HG02943 (cell line): ENCODE measurements around the gene KLF13.

Experiments used
- ATAC-seq: cut with Tn5 transposase; IDR thresholded peaks from one replicate; pipeline ENCODE4 v1.9.1; 2021; ENCODE audit warnings: mild to moderate bottlenecking, low read depth, moderate library complexity; ENCODE audit not compliant: unreplicated experiment

The KLF13 gene

GRCh38 chr15:31330836-31331235, 4.2 kb downstream of the KLF13 start:
- no peak for ATAC-seq

DNA sequence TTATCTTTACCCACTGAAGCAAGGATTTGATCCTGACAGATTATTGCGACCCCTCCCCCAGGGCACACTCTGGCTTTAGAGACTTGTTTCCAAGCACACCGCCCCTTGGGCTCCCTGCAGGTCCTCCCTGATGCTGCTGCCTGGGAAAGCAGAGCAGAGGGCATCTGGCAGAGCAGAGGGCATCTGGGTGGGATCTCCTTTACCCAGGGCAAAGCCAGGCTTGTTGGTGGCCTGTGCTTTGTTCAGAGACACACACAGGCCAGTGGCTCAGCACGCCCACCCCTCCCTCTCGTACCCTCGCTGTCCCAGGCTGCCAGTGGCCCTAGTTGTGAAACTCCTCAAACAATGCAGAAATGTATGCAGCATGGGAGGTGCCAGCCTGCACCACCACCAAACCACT, 4.8 kb downstream of the KLF13 start:
- no peak for ATAC-seq

GRCh38 chr15:31332020-31332680, 5.5 kb downstream of the KLF13 start:
- no peak for ATAC-seq

- ATAC-seq, result no peak
Measured at GRCh38 chr15:31332681-31333071, 6.0 kb downstream of the KLF13 start.

GRCh38 chr15:31333119-31333518, 6.5 kb downstream of the KLF13 start:
- no peak for ATAC-seq

DNA sequence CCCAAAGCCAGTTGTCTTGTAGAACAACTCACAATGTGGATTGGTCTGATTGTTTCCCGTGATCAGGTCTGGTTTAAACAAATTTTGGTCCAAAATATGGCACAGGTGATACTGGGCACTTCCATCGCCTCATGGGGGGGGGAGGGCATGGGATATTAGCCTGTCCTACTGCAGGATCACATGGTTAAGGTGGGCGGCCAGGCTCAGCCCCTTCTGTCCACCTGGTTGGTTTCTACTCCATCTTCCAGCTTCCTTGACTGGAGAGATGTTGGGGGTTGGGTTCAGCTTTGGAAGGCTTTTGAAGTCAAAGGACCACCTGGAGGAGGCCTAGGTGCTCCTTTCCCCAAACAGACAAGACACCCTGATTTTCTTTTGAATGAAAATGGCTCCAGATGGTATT, 7.2 kb downstream of the KLF13 start:
- ATAC-seq, result no peak

- ATAC-seq, result no peak
Measured at GRCh38 chr15:31335989-31336592, 9.5 kb downstream of the KLF13 start.

DNA sequence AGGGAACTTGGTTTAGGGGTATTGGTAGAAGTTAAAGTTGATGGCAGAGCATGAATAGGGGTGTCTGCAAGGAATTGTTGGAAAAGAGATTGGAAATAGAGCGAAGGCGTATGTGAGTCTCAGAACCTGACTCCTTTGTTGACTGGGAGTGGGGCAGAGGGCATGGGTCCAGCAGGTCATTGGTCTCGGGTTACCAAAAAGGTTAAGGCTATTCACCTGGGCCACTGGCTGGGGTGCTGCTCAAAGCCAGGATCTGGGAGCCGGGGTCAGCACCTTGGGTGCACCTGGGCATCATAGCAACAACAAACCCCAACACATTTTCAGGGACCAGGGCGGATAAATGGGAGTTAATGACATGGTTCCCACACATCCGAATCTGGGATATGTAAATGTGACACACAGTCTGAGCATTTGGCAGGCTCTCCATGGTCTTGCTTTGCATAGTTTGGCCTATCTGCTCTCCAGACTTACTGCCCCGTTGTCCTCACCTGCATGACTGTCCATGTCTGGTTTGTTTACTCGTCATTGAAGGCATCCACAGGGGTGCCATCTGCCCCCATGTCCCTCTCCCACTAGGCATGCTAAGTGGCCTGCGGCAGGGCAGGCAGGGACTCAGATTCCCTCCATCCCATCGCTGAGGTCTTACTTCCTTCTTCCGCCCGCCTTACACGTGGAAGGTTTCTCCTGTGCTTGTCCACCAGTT, 10.1 kb downstream of the KLF13 start:
- no peak for ATAC-seq

DNA sequence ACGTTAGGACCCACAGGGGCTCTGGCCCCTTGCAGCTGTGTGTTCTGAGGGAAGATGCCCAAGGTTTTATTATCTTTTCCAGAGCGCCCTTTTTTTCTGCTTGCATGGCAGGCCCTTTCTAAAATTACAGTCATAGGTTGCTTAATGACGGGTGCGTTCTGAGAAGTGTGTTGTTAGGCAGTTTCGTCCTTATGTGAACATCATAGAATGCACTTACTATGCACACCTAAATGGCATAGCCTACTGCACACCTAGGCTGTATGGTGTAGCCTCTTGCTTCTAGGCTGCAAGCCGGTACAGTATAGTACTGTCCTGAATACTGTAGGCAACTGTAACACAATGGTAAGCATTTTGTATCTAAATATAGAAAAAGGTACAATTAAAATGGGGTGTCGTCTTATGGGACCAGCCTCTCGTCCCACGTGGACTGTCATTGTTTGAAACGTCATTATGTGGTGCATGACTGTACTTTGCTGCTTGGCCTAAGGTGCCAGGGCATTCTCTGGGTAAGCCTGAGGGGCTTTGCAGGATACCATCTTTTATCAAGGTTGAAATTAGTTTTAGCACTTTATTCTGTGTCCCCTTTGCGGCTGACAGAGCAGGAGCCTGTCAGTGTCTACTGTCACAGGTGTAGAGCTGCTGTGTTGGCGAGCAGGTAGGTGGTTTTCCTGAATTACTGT, 10.9 kb downstream of the KLF13 start:
- no peak for ATAC-seq

DNA sequence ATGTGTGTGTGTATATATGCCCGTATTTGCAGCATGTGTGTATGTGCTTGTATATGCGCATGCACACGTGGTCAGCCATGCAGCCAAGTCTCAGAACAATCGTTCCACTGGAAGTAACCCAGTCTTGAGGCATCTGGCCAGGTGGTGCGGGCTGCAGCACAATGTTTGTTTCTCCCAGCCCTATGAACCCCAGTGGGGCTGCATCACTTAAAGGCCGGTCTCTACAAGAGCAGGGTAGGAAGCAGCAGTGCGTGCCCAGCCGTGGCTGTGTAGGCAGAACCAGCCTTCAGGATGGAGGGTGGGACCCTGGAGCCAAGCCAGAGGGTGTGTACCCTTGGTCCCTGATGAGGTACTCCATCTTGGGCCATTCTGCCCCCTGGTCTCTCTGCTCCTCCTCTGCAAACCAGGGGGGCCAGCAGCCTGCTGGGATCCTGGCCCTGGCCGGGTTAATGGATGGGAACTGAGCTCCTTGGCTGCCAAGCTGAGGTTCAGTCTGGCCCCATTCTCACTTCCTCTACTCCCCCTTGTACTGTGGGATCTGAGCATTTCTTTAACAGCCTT, 11.8 kb downstream of the KLF13 start:
- ATAC-seq, result no peak

- ATAC-seq, result no peak
Measured at GRCh38 chr15:31338879-31339557, 12.4 kb downstream of the KLF13 start.

GRCh38 chr15:31339558-31339895, 12.9 kb downstream of the KLF13 start:
- ATAC-seq, result no peak

- ATAC-seq, result no peak
Measured at GRCh38 chr15:31340047-31340446, 13.4 kb downstream of the KLF13 start.

DNA sequence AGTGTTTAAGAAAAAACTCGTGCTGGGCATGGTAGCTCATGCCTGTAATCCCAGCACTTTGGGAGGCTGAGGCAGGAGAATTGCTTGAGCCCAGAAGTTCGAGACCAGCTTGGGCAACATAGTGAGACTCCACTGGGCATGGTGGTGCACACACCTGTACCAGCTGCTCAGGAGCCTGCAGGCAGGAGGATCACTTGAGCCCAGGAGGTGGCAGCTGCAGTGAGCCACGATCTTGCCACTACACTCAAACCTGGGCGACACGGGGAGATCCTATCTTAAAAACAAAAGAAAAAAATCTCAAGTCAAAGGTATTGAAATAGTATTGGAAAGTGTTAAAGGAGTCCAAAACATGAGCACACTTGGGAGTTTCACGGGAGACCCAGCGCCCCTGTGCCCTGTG, 14.0 kb downstream of the KLF13 start:
- no peak for ATAC-seq

- no peak for ATAC-seq
Measured at GRCh38 chr15:31341071-31341470, 14.4 kb downstream of the KLF13 start.

DNA sequence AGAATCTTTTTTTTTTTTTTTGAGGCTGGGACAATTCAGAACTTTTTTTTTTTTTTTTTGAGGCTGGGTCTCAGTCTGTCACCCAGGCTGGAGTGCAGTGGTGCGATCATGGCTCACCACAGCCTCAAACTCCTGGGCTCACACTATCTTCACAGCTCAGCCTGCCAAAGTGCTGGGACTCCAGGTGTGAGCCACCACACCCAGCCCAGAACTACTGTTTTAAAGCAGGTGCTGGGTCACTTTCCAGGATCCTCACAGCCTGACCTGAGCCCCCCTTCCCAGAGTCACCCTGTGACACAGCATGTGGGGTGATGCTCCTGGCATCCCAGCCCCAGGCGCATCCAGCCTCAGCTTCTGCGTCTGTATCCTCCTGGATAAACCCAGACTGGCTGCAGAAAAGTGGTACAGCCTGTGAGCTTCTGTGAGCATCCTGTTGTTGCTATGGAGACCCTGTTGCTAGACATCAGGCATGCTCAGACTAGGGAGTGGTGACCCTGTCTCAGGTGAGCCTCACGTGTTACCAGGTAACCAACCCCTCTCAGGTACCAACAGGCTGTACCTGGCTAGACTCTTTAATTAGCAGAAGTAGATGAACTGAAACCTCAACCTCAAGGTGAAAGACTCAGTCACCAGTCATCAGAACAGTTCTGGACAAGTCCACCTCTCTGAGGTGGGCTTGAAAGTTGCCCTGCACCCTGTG, 15.0 kb downstream of the KLF13 start:
- ATAC-seq, result no peak

DNA sequence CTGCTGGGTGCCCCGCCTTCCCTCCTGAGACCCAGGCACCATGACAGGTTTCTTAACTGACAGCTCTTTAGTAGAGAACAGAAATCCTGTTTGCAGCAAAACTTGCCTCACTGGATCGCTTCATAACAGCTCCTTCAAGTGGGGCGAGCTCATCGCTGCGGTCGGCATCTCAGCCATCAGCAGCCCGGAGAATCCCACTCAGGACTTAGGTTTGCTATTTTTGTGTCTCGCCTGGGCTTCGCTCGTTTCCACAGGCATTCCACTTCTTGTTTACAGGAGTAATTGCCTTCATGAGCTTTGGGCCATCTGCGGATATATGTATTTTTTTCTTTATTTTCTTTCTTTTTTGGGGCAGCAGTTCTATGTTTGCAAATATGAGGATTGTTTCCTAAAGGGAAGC, 15.7 kb downstream of the KLF13 start:
- ATAC-seq, result no peak

GRCh38 chr15:31342781-31343626, 16.4 kb downstream of the KLF13 start:
- ATAC-seq, result no peak

- no peak for ATAC-seq
Measured at GRCh38 chr15:31343831-31344230, 17.2 kb downstream of the KLF13 start.
